Kidney (tissue), 14 donors: ENCODE data around the gene ABHD10. TPM values are rescaled to one million over a fixed set of nuclear protein-coding genes. Genes with fewer than 3 reads are reported as not detected.

Source experiments
- DNase-seq, 5 donors: peaks; one replicate each; pipeline ENCODE4 v3.0.0-alpha.2; 2013 to 2020
- FAIRE-seq: peaks from 2 replicates; lab custom pipeline; 2012; peaks lifted over from hg19 to GRCh38; lab: Jason Lieb, UNC
- H3K27ac ChIP-seq, 2 donors: one replicate each; pipeline ENCODE4 v1.7.0; 2013; ENCODE audit warnings: low read depth in 2 of 2, low read length in 2 of 2, inconsistent platforms in 1 of 2
- H3K27me3 ChIP-seq: one replicate; pipeline ENCODE4 v1.7.1; 2013; ENCODE audit warnings: low read length, inconsistent platforms; ENCODE audit not compliant: control insufficient read depth, insufficient read depth
- H3K36me3 ChIP-seq, 3 donors: one replicate each; pipeline versions ENCODE4 v1.7.0 to v1.7.1; 2013; ENCODE audit warnings: low read length in 3 of 3, control low read depth in 1 of 3, inconsistent platforms in 1 of 3; ENCODE audit not compliant: insufficient read depth in 3 of 3, control insufficient read depth in 2 of 3
- H3K4me1 ChIP-seq, 3 donors: one replicate each; pipeline versions ENCODE4 v1.7.0 to v1.7.1; 2013; ENCODE audit warnings: low read length in 3 of 3, inconsistent platforms in 1 of 3, low read depth in 1 of 3; ENCODE audit not compliant: control insufficient read depth in 2 of 3, insufficient read depth in 2 of 3
- H3K4me3 ChIP-seq, 3 donors: one replicate each; pipeline versions ENCODE4 v1.7.0 to v1.8.1; 2013; ENCODE audit warnings: low read length in 3 of 3, control low read depth in 1 of 3, inconsistent platforms in 1 of 3
- H3K9ac ChIP-seq, 3 donors: one replicate each; pipeline versions ENCODE4 v1.7.0 to v1.7.1; 2013; ENCODE audit warnings: low read length in 3 of 3, control low read depth in 1 of 3, inconsistent platforms in 1 of 3
- H3K9me3 ChIP-seq, 3 donors: one replicate each; pipeline versions ENCODE4 v1.7.0 to v1.7.1; 2013; ENCODE audit warnings: low read length in 3 of 3, control low read depth in 1 of 3, inconsistent platforms in 1 of 3; ENCODE audit not compliant: control insufficient read depth in 2 of 3, insufficient read depth in 1 of 3
- intact Hi-C: fragments of 100-400 bp; cut with DNase I; formaldehyde crosslinking; loops from one replicate; pipeline ENCODE4 v1.11.1; 2022
- polyA plus RNA-seq: library from polyadenylated mRNA; stranded (reverse); fragments of 350-450 nt; fragmentation: Illumina TruSeq; extraction: RNeasy Lipid Tissue Mini Kit (QIAGEN cat#74804); gene quantifications from one replicate; pipeline ENCODE4 v1.2.3, GENCODE V29; 2014; ENCODE audit warnings: low read depth, low replicate concordance; ENCODE audit not compliant: insufficient read depth
- total RNA-seq: library from RNA; stranded (reverse); fragmentation: NEBNext Ultra II Directional; extraction: Animal tissue kit (Norgen Biotek cat#: 25700); gene quantifications from one replicate; pipeline ENCODE4 v1.2.1, GENCODE V29; 2021
- TF ChIP-seq, protein P1 (sequence below): IDR thresholded peaks from 3 replicates; pipeline ENCODE4 v1.5.1; 2012; ENCODE audit warnings: mild to moderate bottlenecking, moderate library complexity, borderline replicate concordance; ENCODE audit not compliant: insufficient read depth; ENCODE audit errors: extremely low read depth
- donor health status: control.
- donor health status: control.
- donor health status: control.
- donor health status: control.
- donor health status: control.
- donor health status: DM: yes; HTN: yes; CAD: no.
- donor health status: Normal renal cell carcinoma (clear cell type).

The ABHD10 gene
- total and polyA plus RNA-seq, 2 donors from 2014 or later: 30.9 to 53.2 TPM

DNA sequence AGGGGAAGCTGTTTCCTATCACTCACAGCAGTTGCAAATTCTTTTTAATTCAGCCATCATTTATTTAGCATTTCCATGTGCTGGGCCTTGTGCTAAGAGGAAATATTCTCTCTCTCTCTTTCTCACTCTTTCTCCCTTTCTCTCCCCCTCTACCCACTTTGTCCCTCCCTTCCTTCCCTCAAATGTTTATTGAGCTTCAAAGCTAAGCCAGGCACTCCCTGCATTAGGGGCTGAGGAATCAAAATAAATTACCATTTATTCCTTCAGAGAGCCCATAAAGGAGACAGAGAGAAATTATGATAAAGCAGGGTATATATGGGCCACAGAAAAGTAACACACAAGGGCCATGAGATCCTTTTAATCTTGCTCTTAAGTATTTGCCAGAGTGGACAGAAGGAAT, 62.5 kb downstream of the ABHD10 start:
- intact Hi-C loops: no loop called here

DNA sequence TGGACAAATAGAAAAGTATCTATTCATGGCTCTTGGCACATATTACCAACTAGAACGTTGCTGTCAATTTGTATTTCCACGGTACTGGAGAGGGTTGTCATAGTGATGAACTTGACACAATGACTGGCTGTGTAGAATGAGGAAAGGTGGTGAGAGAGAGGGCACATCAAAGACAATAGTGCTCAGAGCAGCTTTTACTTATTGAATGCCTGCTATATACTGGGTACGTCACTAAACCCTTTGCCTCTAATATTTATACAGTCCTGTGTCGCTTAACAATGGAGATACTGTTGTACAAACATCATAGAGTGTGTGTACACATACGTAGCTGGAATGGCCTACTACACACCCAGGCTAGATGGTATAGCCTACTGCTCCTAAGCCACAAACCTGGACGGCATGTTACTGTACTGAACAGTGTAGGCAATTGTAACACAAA, 64.0 kb downstream of the ABHD10 start:
- TF ChIP-seq, protein P1, sequence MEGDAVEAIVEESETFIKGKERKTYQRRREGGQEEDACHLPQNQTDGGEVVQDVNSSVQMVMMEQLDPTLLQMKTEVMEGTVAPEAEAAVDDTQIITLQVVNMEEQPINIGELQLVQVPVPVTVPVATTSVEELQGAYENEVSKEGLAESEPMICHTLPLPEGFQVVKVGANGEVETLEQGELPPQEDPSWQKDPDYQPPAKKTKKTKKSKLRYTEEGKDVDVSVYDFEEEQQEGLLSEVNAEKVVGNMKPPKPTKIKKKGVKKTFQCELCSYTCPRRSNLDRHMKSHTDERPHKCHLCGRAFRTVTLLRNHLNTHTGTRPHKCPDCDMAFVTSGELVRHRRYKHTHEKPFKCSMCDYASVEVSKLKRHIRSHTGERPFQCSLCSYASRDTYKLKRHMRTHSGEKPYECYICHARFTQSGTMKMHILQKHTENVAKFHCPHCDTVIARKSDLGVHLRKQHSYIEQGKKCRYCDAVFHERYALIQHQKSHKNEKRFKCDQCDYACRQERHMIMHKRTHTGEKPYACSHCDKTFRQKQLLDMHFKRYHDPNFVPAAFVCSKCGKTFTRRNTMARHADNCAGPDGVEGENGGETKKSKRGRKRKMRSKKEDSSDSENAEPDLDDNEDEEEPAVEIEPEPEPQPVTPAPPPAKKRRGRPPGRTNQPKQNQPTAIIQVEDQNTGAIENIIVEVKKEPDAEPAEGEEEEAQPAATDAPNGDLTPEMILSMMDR: no peak
- FAIRE-seq: no peak
- Histone ChIP-seq H3K27me3 (no peaks in the 10 kb centered on the region), H3K4me3 (no peak overlapping the region), H3K9ac (no peak overlapping the region), H3K9me3 (no peaks in the 10 kb centered on the region), H3K4me1 (peaks cover 0 to 4% (median 0%) of the 10 kb centered on the region in 3 donors), H3K36me3 (no peaks in the 10 kb centered on the region), H3K27ac (no peak overlapping the region)
- intact Hi-C loops: no loop called here
- DNase-seq: no peak

More for the DNA sequence above, 62.5 kb downstream of the ABHD10 start:
- no peak for DNase-seq
- TF ChIP-seq, protein P1: no peak
- Histone ChIP-seq H3K27me3 (no peaks in the 10 kb centered on the region), H3K36me3 (no peaks in the 10 kb centered on the region), H3K9me3 (no peaks in the 10 kb centered on the region), H3K4me1 (peaks cover 0 to 4% (median 0%) of the 10 kb centered on the region in 3 donors), H3K4me3 (no peak overlapping the region), H3K27ac (no peak overlapping the region), H3K9ac (no peak overlapping the region)
- no peak for FAIRE-seq

Other genes starting within 250 kb of the ABHD10 start
- gene PHLDB2, start 119.8 kb upstream of the ABHD10 start, total RNA-seq: 85.6 TPM
- gene PHLDB2, start 119.8 kb upstream of the ABHD10 start, polyA plus RNA-seq: 28.0 TPM
- gene TAGLN3, start 19.9 kb downstream of the ABHD10 start, total RNA-seq: 0.79 TPM
- gene TAGLN3, start 19.9 kb downstream of the ABHD10 start, polyA plus RNA-seq: 5.7 TPM
- gene TMPRSS7, start 55.7 kb downstream of the ABHD10 start, total RNA-seq: not detected
- gene TMPRSS7, start 55.7 kb downstream of the ABHD10 start, polyA plus RNA-seq: not detected
- gene C3orf52, start 107.4 kb downstream of the ABHD10 start, total RNA-seq: 5.2 TPM
- 3.8 TPM for gene C3orf52, start 107.4 kb downstream of the ABHD10 start, polyA plus RNA-seq
- 0.88 TPM for gene GCSAM, start 154.2 kb downstream of the ABHD10 start, total RNA-seq
- not detected for gene GCSAM, start 154.2 kb downstream of the ABHD10 start, polyA plus RNA-seq